COLO668 (cell line): Measurements from ENCODE around the gene AGAP6.
A peak's percentile ranks its signal among the peaks of the same experiment; 100 is the strongest.
"Not testable (repeated sequence)": the region's sequence is repeated elsewhere in the genome, so short reads cannot be mapped to it uniquely, and the experiment has no call there.

ENCODE experiments used
- DNase-seq: peaks from one replicate; lab custom pipeline; 2025; ENCODE audit not compliant: unreplicated experiment; lab: John Stamatoyannopoulos, UW

AGAP6 gene

GRCh38 chr10:50024716-50025383, 36.6 kb downstream of the AGAP6 start:
- DNase-seq: not testable (repeated sequence)

GRCh38 chr10:50025627-50026026, 37.4 kb downstream of the AGAP6 start:
- DNase-seq: no peak

- DNase-seq: no peak
Measured at GRCh38 chr10:50027195-50027594, 39.0 kb downstream of the AGAP6 start.

GRCh38 chr10:50033481-50033880, 45.3 kb downstream of the AGAP6 start:
- no peak for DNase-seq

GRCh38 chr10:50035337-50035736, 47.1 kb downstream of the AGAP6 start:
- DNase-seq: peak; percentile 10

- DNase-seq: no peak
Measured at GRCh38 chr10:50044941-50045664, 56.9 kb downstream of the AGAP6 start.

GRCh38 chr10:50046457-50046856, 58.3 kb downstream of the AGAP6 start:
- not testable (repeated sequence) for DNase-seq

GRCh38 chr10:50047594-50047993, 59.4 kb downstream of the AGAP6 start:
- DNase-seq: not testable (repeated sequence)

- DNase-seq: not testable (repeated sequence)
Measured at GRCh38 chr10:50051995-50052660, 63.9 kb downstream of the AGAP6 start.

- not testable (repeated sequence) for DNase-seq
Measured at GRCh38 chr10:50052778-50053376, 64.7 kb downstream of the AGAP6 start.

- not testable (repeated sequence) for DNase-seq
Measured at GRCh38 chr10:50055494-50056292, 67.5 kb downstream of the AGAP6 start.

- DNase-seq: not testable (repeated sequence)
Measured at GRCh38 chr10:50056654-50057053, 68.4 kb downstream of the AGAP6 start.

- DNase-seq: not testable (repeated sequence)
Measured at GRCh38 chr10:50058727-50059126, 70.5 kb downstream of the AGAP6 start.

GRCh38 chr10:50059946-50060345, 71.7 kb downstream of the AGAP6 start:
- not testable (repeated sequence) for DNase-seq
